Right cardiac atrium (tissue), 5 donors: ENCODE data around the gene SYT17. TPM values are rescaled to one million over a fixed set of nuclear protein-coding genes. Genes with fewer than 3 reads are reported as not detected.

Source experiments
- ATAC-seq, 2 donors: fragments of 200-7000 bp; cut with Tn5 transposase; one replicate each; pipeline versions ENCODE4 v1.8.0 to v1.9.1; 2020; ENCODE audit warnings: moderate library complexity in 2 of 2, mild to moderate bottlenecking in 1 of 2
- DNase-seq, 3 donors: peaks; one replicate each; pipeline ENCODE4 v3.0.0-alpha.2; 2020
- H3K27ac ChIP-seq: one replicate; pipeline ENCODE4 v1.5.1; 2013; ENCODE audit warnings: mild to moderate bottlenecking, low read length, control low read depth, moderate library complexity
- H3K27me3 ChIP-seq: one replicate; pipeline ENCODE4 v1.6.1; 2013; ENCODE audit not compliant: control insufficient read depth, insufficient read depth
- H3K4me1 ChIP-seq: one replicate; pipeline ENCODE4 v1.6.1; 2013; ENCODE audit warnings: low read length; ENCODE audit not compliant: control insufficient read depth, insufficient read depth
- H3K4me3 ChIP-seq: one replicate; pipeline ENCODE4 v1.5.1; 2013; ENCODE audit warnings: low read length, control low read depth
- H3K9me3 ChIP-seq: one replicate; pipeline ENCODE4 v1.6.1; 2013; ENCODE audit warnings: low read length; ENCODE audit not compliant: control insufficient read depth
- WGBS: extraction: QIAGEN DNeasy Blood & Tissue Kit; methylation state at CpG from one replicate; pipeline ENCODE4 v1.1.7; 2013; 5-methylcytosine and 5-hydroxymethylcytosine counted together
- intact Hi-C, 4 donors: fragments of 100-400 bp; cut with DNase I; formaldehyde crosslinking; loops; one replicate each; pipeline versions ENCODE4 v1.11.0 to v1.14.0; 2022 to 2023
- polyA plus RNA-seq: library from polyadenylated mRNA; stranded (reverse); fragments of 200-250 nt; gene quantifications from one replicate; pipeline ENCODE4 v1.2.3, GENCODE V29; 2013
- total RNA-seq, 4 donors: library from RNA; stranded (reverse); fragmentation: NEBNext Ultra II Directional; extraction: Animal tissue kit (Norgen Biotek cat#: 25700); gene quantifications; one replicate each; pipeline ENCODE4 v1.2.1, GENCODE V29; 2021
- donor health status: healthy with polysubstance abuse.
- donor health status: DM: no; HTN: yes; CAD: no.
- donor health status: DM: no; HTN: no; CAD: no.
- donor health status: DM: no; HTN: yes; CAD: no; lungs with severe emphysema.
- donor health status: DM: yes; HTN: yes; CAD: no.

The SYT17 gene
- total and polyA plus RNA-seq, 5 donors, result 0.68 to 1.3 (median 0.97) TPM

DNA sequence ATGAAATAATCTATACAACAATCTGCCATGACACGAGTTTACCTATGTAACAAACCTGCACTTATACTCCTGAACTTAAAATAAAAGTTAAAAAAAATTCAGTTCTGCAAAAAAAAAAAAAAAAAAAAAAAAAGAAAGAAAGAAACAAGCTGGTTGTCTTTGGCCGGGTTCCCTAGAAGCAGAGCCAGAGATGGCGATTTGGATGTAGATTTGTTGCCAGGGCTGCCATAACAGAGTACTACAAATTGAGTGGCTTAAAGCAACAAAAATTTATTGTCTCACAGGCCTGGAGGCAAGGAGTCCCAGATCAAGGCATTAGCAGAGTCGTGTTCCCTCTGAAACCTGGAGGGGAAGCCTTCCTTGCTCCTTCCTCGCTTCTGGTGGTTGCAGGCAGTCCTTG is 20.4 kb downstream of the SYT17 start:
- DNase-seq (no peak), ATAC-seq (no peak)
- intact Hi-C loops, result no loop called here
- no peak overlapping the region for H3K27ac ChIP-seq
- no peaks in the 10 kb centered on the region for H3K4me1 ChIP-seq
- no peaks in the 10 kb centered on the region for H3K27me3 ChIP-seq
- no peak overlapping the region for H3K4me3 ChIP-seq
- WGBS, result 73% methylated on average over 5 of the region's 5 CpGs
- H3K9me3 ChIP-seq, result no peaks in the 10 kb centered on the region

DNA sequence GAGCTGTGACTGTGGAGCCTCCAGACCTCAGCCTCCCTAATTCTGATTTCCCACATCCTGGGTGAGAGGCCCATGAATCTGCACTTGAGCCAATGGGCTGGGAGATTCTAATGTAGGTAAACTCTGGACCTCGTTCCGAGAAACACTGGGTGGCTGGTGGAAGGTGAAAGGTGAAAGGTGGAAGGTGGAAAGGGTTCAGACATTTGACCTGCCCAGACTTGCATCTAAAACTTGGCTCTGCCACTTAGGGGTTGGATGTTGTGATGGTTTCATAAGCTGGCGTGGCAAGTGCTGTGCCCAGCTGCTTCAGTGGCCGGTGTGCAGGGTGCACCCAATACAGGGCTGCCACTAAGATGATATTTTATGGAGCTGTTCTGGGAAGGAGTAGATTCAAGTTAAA is 24.8 kb downstream of the SYT17 start:
- WGBS, result 91% methylated on average over 4 of the region's 4 CpGs
- Histone ChIP-seq H3K27ac (no peak overlapping the region), H3K4me1 (no peaks in the 10 kb centered on the region), H3K4me3 (no peak overlapping the region), H3K9me3 (no peaks in the 10 kb centered on the region), H3K27me3 (no peaks in the 10 kb centered on the region)
- DNase-seq, result no peak
- intact Hi-C loops, result no loop called here
- no peak for ATAC-seq

DNA sequence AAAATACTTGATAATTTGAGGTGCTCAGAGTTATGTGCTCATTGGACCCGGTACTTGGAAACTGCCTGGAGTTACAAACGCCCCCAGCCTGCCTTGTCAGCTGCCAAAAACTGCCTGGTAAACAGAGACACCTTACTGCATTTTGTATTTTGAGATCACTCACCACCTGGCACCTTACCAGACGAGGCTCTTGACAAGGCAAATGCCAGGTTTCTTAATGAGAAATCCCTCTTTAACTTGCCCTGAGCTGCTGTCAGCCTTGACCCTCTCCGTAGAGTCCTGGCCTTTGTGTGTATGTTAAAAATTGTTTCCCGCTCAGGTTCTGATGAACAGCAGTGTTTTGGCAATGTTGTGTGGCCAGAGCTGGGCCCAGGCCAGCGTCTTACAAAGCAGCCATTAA is 28.8 kb downstream of the SYT17 start:
- DNase-seq, result no peak
- Histone ChIP-seq H3K27me3 (no peaks in the 10 kb centered on the region), H3K9me3 (no peaks in the 10 kb centered on the region), H3K4me1 (no peaks in the 10 kb centered on the region), H3K4me3 (no peak overlapping the region), H3K27ac (no peak overlapping the region)
- intact Hi-C loops, result no loop called here
- ATAC-seq, result no peak
- 50% methylated on average over 6 of the region's 6 CpGs for WGBS

DNA sequence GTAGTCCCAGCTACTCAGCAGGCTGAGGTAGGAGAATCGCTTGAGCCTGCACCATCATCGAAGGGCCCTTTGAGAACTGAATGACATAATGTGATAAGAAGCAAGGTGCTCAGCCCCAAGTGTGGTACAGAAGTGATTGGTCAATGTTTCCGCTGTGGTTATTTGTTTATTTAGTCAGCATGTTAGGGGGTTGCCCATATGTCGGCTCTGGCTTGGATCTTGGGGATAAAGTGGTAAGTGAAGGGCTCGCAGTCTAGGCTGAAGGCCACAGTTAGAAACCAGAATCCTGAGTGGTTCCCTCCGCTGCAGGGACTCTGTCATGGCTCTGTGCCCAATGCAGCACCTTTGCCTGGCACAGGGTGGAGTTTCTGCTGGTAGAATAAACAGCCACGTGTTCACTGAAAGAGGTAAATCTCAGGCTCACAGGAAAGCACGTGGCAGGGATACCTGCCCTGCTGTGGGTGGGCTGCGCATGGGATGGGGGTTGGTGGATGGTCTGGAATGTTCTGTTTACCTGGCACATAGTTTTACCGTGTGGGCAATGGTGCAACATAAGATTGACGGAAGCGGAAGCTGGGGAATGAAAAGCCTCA is 35.4 kb downstream of the SYT17 start:
- Histone ChIP-seq H3K27me3 (no peaks in the 10 kb centered on the region), H3K4me1 (no peaks in the 10 kb centered on the region), H3K9me3 (no peaks in the 10 kb centered on the region), H3K4me3 (no peak overlapping the region), H3K27ac (no peak overlapping the region)
- WGBS, result 84% methylated on average over 12 of the region's 12 CpGs
- intact Hi-C loops, result no loop called here
- DNase-seq (no peak), ATAC-seq (no peak)

DNA sequence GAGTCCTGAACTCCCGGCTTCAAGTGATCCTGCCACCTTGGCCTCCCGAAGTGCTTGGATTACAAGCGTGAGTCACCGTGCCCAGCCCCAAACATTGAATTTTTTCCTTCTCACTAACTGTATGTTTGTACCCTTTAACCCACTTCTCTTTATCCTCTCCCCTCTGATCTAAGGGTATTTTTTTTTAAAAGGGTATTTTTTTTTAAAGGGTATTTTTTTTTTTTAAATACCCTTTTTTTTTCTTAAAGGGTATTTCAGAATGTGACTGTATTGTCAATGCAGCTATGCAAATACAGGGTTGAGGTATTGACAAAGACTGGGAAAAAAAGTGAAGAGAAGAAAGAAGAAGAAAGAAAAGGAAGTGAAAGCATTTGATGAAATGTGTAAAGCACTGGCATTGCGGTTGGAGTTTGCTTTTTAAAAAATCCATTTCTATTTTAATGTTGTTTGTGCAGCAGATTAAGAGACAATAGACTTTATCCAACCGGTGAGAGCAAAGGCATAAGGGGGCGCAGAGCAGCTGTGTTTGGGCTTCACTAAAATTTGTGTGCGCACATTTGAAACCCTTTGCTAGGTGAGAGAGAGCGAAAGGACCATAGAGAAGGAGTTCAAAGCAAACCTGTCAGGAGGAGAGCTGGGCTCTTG is 42.4 kb downstream of the SYT17 start:
- DNase-seq, result no peak
- Histone ChIP-seq H3K27ac (no peak overlapping the region), H3K4me3 (no peak overlapping the region), H3K27me3 (no peaks in the 10 kb centered on the region), H3K9me3 (no peaks in the 10 kb centered on the region), H3K4me1 (no peaks in the 10 kb centered on the region)
- intact Hi-C loops, result no loop called here
- WGBS, result 76% methylated on average over 9 of the region's 9 CpGs
- ATAC-seq, result no peak

DNA sequence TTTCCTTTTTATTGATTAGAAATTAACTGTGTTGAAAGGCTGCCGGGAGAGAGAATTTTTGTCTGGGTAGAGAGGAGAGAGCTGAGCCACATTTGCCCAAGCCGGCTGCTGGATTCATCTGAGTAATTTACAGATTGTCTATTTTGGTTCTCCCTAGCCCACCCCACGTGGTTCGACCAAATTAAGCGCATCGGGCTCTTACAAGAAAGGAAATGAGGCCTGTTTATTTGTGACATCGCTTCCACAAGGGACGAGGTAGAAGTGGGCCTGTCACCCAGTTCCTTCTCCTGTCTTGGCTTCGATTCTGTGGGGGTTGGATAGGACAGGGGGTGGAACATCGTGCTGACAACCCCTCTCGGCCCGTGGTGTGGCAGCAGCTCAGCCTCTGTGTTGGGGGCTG is 42.9 kb downstream of the SYT17 start:
- H3K9me3 ChIP-seq, result no peaks in the 10 kb centered on the region
- no peak for ATAC-seq
- no peak for DNase-seq
- no peak overlapping the region for H3K27ac ChIP-seq
- no peaks in the 10 kb centered on the region for H3K4me1 ChIP-seq
- no peaks in the 10 kb centered on the region for H3K27me3 ChIP-seq
- 64% methylated on average over 12 of the region's 12 CpGs for WGBS
- no peak overlapping the region for H3K4me3 ChIP-seq
- intact Hi-C loops, result no loop called here

DNA sequence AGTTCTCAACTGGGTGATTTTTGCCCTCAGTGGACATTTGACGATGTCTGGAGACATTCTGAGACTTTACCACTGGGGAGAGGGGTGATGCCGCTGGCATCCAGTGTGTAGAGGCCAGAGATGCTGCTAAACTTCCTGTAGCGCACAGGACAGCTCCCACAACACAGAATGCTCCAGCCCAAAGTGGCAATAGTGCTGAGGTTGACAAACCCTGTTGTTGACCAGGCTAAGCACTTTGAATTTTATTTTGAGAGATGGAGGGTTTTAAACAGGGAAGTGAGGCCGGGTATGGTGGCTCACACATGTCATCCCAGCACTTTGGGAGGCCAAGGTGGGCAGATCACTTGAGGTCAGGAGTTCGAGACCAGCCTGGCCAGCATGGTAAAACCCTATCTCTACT is 44.0 kb downstream of the SYT17 start:
- DNase-seq (no peak), ATAC-seq (no peak)
- intact Hi-C loops, result no loop called here
- Histone ChIP-seq H3K4me3 (no peak overlapping the region), H3K9me3 (no peaks in the 10 kb centered on the region), H3K4me1 (no peaks in the 10 kb centered on the region), H3K27ac (no peak overlapping the region), H3K27me3 (no peaks in the 10 kb centered on the region)
- 90% methylated on average over 5 of the region's 5 CpGs for WGBS

DNA sequence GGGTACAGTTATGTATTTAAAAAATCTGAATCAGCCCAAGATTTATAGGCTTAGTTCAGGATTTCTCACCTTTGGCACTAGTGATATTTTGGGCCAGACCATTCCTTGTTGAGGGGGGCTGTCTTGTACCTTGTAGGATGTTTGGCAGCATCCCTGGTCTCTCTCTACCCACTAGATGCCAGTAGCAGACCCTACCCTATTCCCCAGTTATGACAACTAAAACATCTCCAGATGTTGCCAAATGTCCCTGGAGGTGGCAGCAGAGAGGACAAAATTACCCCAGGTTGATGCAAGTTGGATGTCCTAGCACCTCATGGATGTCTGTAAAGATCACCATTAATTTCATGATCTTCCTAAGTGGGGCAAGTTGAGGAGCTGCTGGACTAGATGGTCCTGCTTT is 45.8 kb downstream of the SYT17 start:
- ATAC-seq, result no peak

DNA sequence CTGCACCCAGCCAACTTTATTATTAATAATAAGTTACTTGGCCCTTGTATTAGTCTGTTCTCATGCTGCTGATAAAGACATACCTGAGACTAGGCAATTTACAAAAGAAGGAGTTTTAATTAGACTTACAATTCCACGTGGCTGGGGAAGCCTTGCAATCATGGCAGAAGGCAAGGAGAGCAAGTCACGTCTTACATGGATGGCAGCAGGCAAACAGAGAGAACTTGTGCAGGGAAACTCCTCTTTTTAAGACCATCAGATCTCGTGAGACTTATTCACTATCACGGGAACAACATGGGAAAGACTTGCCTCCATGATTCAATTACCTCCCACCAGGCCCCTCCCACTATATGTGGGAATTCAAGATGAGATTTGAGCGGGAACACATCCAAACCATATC is 47.7 kb downstream of the SYT17 start:
- 84% methylated on average over 5 of the region's 5 CpGs for WGBS
- no peak overlapping the region for H3K27ac ChIP-seq
- intact Hi-C loops, result no loop called here
- ATAC-seq, result no peak
- no peaks in the 10 kb centered on the region for H3K9me3 ChIP-seq
- H3K4me3 ChIP-seq, result no peak overlapping the region
- no peak for DNase-seq
- no peaks in the 10 kb centered on the region for H3K27me3 ChIP-seq
- H3K4me1 ChIP-seq, result no peaks in the 10 kb centered on the region

More for the DNA sequence above, 45.8 kb downstream of the SYT17 start:
- H3K27me3 ChIP-seq, result no peaks in the 10 kb centered on the region
- no peaks in the 10 kb centered on the region for H3K4me1 ChIP-seq
- H3K4me3 ChIP-seq, result no peak overlapping the region
- no peaks in the 10 kb centered on the region for H3K9me3 ChIP-seq
- DNase-seq, result no peak
- intact Hi-C loops, result no loop called here
- H3K27ac ChIP-seq, result no peak overlapping the region

DNA sequence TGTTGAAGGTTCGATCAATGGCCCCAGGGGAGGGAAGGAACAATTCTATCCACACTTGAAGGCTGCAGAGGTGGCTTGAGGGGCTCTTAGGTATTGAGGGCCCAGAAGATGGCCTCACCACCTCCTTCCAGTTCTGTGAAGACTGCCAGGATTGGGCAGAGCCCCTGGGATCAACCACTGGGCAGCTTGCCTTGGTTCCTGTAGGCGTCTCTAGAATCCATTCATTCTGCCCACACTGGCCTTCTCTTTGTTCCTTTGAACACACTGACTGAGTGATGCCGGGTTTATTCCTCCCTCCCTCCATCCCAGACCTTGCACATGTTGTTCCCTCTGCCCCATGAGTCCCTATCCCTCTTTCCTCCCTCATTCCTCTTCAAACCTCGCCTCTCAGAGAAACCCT is 50.5 kb downstream of the SYT17 start:
- H3K4me3 ChIP-seq, result no peak overlapping the region
- H3K9me3 ChIP-seq, result no peaks in the 10 kb centered on the region
- 74% methylated on average over 4 of the region's 4 CpGs for WGBS
- H3K27me3 ChIP-seq, result no peaks in the 10 kb centered on the region
- intact Hi-C loops, result no loop called here
- ATAC-seq (no peak), DNase-seq (no peak)
- no peaks in the 10 kb centered on the region for H3K4me1 ChIP-seq
- H3K27ac ChIP-seq, result no peak overlapping the region

DNA sequence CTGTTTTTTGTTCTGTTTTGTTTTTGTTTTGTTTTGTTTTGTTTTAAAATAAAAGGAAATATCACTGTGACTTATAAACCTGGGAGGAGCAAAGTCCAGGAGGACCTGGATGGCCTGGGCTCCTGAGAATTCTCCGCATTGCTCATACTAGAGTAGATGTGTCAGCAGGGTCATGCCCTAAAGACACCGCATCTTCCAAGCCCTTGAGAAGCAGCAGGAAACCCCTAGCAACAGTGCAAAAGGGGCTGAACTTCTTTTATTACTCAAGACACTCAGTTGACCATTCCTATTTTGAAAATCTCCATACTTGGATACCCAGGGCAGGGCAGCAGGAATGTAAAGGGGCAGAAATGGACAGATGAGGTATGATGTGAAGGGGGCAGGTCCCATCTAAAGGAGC is 51.8 kb downstream of the SYT17 start:
- Histone ChIP-seq H3K4me1 (no peaks in the 10 kb centered on the region), H3K27ac (no peak overlapping the region), H3K27me3 (no peaks in the 10 kb centered on the region), H3K9me3 (no peaks in the 10 kb centered on the region), H3K4me3 (no peak overlapping the region)
- DNase-seq, result no peak
- intact Hi-C loops, result no loop called here
- WGBS, result 91% methylated on average over 2 of the region's 2 CpGs
- no peak for ATAC-seq
